Naive B cell (primary cell): ENCODE measurements around the gene MDN1. TPM values are rescaled to one million over a fixed set of nuclear protein-coding genes. Genes with fewer than 3 reads are reported as not detected.

Experiments
- ATAC-seq, 2 donors: fragments of 150-1000 bp; cut with Tn5 transposase; 2 replicates each; pipeline ENCODE4 v1.10.0; 2021; ENCODE audit warnings: low read depth in 2 of 2, mild to moderate bottlenecking in 2 of 2, moderate library complexity in 2 of 2
- DNase-seq: peaks from one replicate; pipeline ENCODE4 v3.0.0; 2022
- H3K27ac Mint-ChIP-seq, 6 donors: one replicate each; pipeline ENCODE4 v1.8.0; 2020 to 2022; ENCODE audit warnings: mild to moderate bottlenecking in 6 of 6, mixed read lengths in 6 of 6, moderate library complexity in 5 of 6, inconsistent platforms in 2 of 6
- H3K27me3 Mint-ChIP-seq, 3 donors: one replicate each; pipeline ENCODE4 v1.8.0; 2021 to 2022; ENCODE audit warnings: mixed read lengths in 3 of 3, mild to moderate bottlenecking in 1 of 3
- H3K36me3 Mint-ChIP-seq, 2 donors: one replicate each; pipeline ENCODE4 v1.8.0; 2020 to 2022; ENCODE audit warnings: mixed read lengths in 2 of 2, inconsistent platforms in 1 of 2, mild to moderate bottlenecking in 1 of 2
- H3K4me1 Mint-ChIP-seq, 3 donors: one replicate each; pipeline ENCODE4 v1.8.0; 2020 to 2022; ENCODE audit warnings: mixed read lengths in 3 of 3, inconsistent platforms in 1 of 3, mild to moderate bottlenecking in 1 of 3, moderate library complexity in 1 of 3
- H3K4me3 Mint-ChIP-seq, 8 donors: one replicate each; pipeline ENCODE4 v1.8.0; 2020 to 2022; ENCODE audit warnings: mild to moderate bottlenecking in 8 of 8, mixed read lengths in 8 of 8, moderate library complexity in 8 of 8, inconsistent platforms in 2 of 8
- H3K9me3 Mint-ChIP-seq, 7 donors: one replicate each; pipeline ENCODE4 v1.8.0; 2020 to 2022; ENCODE audit warnings: mixed read lengths in 7 of 7, mild to moderate bottlenecking in 5 of 7, inconsistent platforms in 2 of 7, moderate library complexity in 1 of 7
- polyA plus RNA-seq, 6 donors: library from polyadenylated mRNA; unstranded; fragments of 300-500 nt; fragmentation: Illumina TruSeq; gene quantifications; one replicate each; pipeline ENCODE4 v1.2.3, GENCODE V29; 2021; ENCODE audit warnings: low read depth in 6 of 6

Gene MDN1
- polyA plus RNA-seq, 6 donors from 2014 or later, result 4.0 to 9.6 (median 5.9) TPM

GRCh38 chr6:89611666-89612065 lies 207.9 kb downstream of the MDN1 start:
- no peak for ATAC-seq
- H3K27ac Mint-ChIP-seq, result no peak overlapping the region

DNA sequence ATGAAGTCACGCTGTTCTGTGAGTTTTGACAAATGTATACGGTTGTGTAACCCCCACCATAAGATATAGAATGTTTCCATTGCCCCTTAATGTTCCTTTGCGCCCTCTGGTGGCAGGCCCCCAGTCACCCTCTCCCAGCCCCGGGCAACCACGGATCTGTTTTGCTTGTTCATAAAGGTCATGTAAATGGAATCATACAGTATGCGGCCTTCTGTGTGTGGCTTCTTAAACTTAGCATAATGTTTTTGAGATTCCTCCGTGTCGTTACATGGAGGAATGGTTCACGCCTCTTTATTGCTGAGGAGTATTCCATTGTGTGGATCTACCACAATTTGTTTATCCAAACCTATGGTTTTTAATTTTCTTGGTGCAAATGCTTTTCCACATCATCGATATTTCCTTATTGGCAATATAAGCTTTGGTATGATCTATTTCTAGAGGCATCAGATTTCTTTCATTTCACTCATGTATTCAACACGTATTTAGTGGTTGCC lies 209.4 kb downstream of the MDN1 start:
- H3K36me3 Mint-ChIP-seq, result no peaks in the 10 kb centered on the region
- no peak overlapping the region for H3K4me3 Mint-ChIP-seq

More at GRCh38 chr6:89611666-89612065, 207.9 kb downstream of the MDN1 start:
- Mint-ChIP-seq H3K9me3 (no peaks in the 10 kb centered on the region), H3K4me3 (no peak overlapping the region), H3K36me3 (no peaks in the 10 kb centered on the region), H3K4me1 (peaks cover 0 to 5% (median 0%) of the 10 kb centered on the region in 3 donors), H3K27me3 (no peaks in the 10 kb centered on the region)
- no peak for DNase-seq

DNA sequence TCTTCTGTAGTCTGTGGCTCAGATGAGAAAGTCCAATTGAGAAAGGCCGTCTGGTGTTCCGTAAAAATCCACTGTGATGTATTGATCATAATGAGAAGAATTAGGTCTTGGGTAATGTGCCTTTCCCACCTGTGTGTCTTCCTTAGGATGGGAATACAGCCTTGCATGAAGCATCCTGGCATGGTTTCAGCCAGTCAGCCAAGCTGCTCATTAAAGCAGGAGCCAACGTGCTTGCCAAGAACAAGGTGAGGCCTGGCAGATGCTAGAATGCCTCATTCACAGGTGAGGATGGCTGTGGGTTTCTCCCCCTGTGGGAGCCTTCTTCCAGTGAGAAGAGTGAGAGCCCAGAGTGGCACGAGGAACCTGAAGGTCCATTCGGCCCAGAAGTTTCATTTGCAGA lies 213.7 kb downstream of the MDN1 start:
- H3K27ac Mint-ChIP-seq, result no peak overlapping the region
- DNase-seq (no peak), ATAC-seq (no peak)
- no peaks in the 10 kb centered on the region for H3K27me3 Mint-ChIP-seq
- H3K4me1 Mint-ChIP-seq, result peaks cover 0 to 5% (median 0%) of the 10 kb centered on the region in 3 donors
- H3K9me3 Mint-ChIP-seq, result no peaks in the 10 kb centered on the region
- no peak overlapping the region for H3K4me3 Mint-ChIP-seq
- H3K36me3 Mint-ChIP-seq, result no peaks in the 10 kb centered on the region

More for the DNA sequence above, 209.4 kb downstream of the MDN1 start:
- ATAC-seq, result peak; percentile 79 to 88
- no peak overlapping the region for H3K27ac Mint-ChIP-seq
- H3K9me3 Mint-ChIP-seq, result no peaks in the 10 kb centered on the region
- DNase-seq, result peak; percentile 64
- peaks cover 0 to 5% (median 0%) of the 10 kb centered on the region in 3 donors for H3K4me1 Mint-ChIP-seq
- no peaks in the 10 kb centered on the region for H3K27me3 Mint-ChIP-seq

DNA sequence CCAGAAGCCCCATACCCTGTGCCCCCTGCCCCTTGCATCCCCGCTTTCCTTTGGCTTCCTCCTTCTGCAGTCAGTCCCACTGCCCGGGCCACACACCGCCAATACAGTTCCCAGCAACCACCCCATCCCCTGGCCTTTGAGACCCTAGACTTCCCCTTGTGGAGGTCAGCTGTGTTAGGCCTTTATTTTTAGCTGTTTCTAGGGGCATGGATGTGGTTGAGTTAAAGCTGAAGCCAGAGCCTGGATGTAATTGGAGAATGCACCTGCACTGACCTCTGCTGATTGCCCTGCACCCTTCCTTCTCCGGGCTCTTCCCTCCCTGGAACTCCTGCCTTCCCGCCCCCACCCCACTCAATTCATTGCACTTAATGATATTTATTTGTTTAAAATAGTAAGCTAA lies 214.9 kb downstream of the MDN1 start:
- no peaks in the 10 kb centered on the region for H3K9me3 Mint-ChIP-seq
- no peaks in the 10 kb centered on the region for H3K4me1 Mint-ChIP-seq
- H3K4me3 Mint-ChIP-seq, result no peak overlapping the region
- DNase-seq, result no peak
- ATAC-seq, result no peak
- no peak overlapping the region for H3K27ac Mint-ChIP-seq
- no peaks in the 10 kb centered on the region for H3K27me3 Mint-ChIP-seq
- H3K36me3 Mint-ChIP-seq, result no peaks in the 10 kb centered on the region

DNA sequence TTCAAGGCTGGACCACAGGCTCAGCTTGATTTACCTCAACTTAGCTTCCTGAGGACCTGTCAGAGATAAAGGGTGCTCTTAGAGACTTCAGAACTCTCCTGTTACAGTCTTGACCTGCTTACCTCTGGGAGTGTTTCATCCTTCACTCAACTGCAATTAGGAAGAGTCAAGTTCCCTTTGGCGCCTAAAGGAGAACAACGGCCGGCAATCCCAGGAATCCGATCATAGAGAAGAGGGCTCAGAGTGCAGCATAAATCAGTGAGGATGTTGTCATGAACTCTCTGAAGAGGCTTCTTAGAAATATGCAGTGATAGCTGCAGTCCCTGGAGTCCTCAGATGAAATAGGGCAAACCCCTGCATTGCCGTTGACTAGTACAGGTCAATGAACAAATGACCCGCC lies 217.4 kb downstream of the MDN1 start:
- H3K27me3 Mint-ChIP-seq, result no peaks in the 10 kb centered on the region
- H3K4me3 Mint-ChIP-seq, result no peak overlapping the region
- ATAC-seq (no peak), DNase-seq (no peak)
- H3K36me3 Mint-ChIP-seq, result peaks cover 0 to 8% of the 10 kb centered on the region in 2 donors
- H3K27ac Mint-ChIP-seq, result peak overlapping the region in 2 of 6 donors; percentile 38 to 56
- H3K4me1 Mint-ChIP-seq, result peaks cover 11 to 13% (median 13%) of the 10 kb centered on the region in 3 donors
- H3K9me3 Mint-ChIP-seq, result peaks cover 0 to 4% (median 0%) of the 10 kb centered on the region in 7 donors

DNA sequence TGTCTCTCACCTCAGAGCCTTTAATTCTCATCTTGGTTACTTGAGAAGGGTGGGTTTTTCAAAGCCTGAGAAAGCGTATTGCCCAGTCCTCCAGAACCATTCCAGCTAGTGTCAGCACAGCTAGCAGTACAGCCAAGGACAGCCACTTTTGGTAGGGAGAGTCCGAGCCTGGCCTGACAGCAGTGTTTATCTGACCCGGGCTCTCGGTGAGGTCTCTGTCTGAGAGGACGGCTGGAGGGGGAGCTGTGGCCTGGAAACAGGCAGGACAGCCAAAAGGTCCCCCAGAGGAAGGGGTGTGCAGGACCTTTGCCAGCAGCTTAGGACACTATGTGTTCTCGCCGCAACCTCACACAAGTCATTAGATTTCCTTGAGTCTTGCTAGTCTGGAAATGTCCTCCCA lies 219.9 kb downstream of the MDN1 start:
- Mint-ChIP-seq H3K9me3 (peaks cover 0 to 10% (median 2%) of the 10 kb centered on the region in 7 donors), H3K27me3 (no peaks in the 10 kb centered on the region), H3K27ac (peak overlapping the region in 1 of 6 donors; percentile 36), H3K4me3 (no peak overlapping the region), H3K4me1 (peaks cover 30 to 36% (median 30%) of the 10 kb centered on the region in 3 donors), H3K36me3 (peaks cover 0 to 8% of the 10 kb centered on the region in 2 donors)
- ATAC-seq (no peak), DNase-seq (no peak)

GRCh38 chr6:89597988-89598387 lies 221.6 kb downstream of the MDN1 start:
- H3K4me3 Mint-ChIP-seq, result peak overlapping the region in 2 of 8 donors; percentile 4 to 6
- H3K4me1 Mint-ChIP-seq, result peaks cover 30 to 36% (median 30%) of the 10 kb centered on the region in 3 donors
- peak overlapping the region in 1 of 6 donors; percentile 50 for H3K27ac Mint-ChIP-seq
- peaks cover 0 to 10% (median 2%) of the 10 kb centered on the region in 7 donors for H3K9me3 Mint-ChIP-seq
- ATAC-seq (no peak), DNase-seq (no peak)
- H3K36me3 Mint-ChIP-seq, result peaks cover 0 to 8% of the 10 kb centered on the region in 2 donors
- no peaks in the 10 kb centered on the region for H3K27me3 Mint-ChIP-seq

- H3K27ac Mint-ChIP-seq, result peak overlapping the region in 3 of 6 donors; percentile 53 to 92 (median 86)
- peaks cover 0 to 10% (median 2%) of the 10 kb centered on the region in 7 donors for H3K9me3 Mint-ChIP-seq
- peaks cover 0 to 8% of the 10 kb centered on the region in 2 donors for H3K36me3 Mint-ChIP-seq
- ATAC-seq (no peak), DNase-seq (no peak)
- no peaks in the 10 kb centered on the region for H3K27me3 Mint-ChIP-seq
- peaks cover 30 to 36% (median 30%) of the 10 kb centered on the region in 3 donors for H3K4me1 Mint-ChIP-seq
- H3K4me3 Mint-ChIP-seq, result peak overlapping the region in 4 of 8 donors; percentile 16 to 80 (median 30)
Observed at GRCh38 chr6:89597372-89597771, 222.2 kb downstream of the MDN1 start.

DNA sequence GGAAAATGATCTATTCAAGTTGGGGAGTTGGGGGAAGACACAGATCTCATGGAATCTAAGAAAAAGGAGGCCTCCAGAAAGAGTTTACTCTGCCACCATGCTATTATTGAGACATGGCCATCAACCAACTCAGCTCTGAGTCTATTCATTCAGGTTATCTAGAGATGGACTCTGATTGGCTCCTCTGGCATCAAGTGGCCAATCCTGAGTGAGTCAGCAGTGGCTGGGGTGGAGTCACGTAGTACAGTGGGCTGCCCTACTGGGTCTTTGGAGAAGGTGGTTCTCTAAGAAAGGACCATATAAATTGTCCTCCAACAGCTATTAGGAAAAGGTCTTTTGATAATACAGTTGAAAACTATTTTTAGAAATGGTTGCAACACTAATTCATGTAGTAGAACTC lies 223.1 kb downstream of the MDN1 start:
- Mint-ChIP-seq H3K27me3 (no peaks in the 10 kb centered on the region), H3K9me3 (peaks cover 0 to 10% (median 2%) of the 10 kb centered on the region in 7 donors), H3K27ac (peak overlapping the region; percentile 92 to 97 (median 93)), H3K36me3 (peaks cover 0 to 8% of the 10 kb centered on the region in 2 donors), H3K4me1 (peaks cover 30 to 36% (median 30%) of the 10 kb centered on the region in 3 donors), H3K4me3 (peak overlapping the region in 6 of 8 donors; percentile 20 to 72 (median 54))
- DNase-seq (no peak), ATAC-seq (no peak)

DNA sequence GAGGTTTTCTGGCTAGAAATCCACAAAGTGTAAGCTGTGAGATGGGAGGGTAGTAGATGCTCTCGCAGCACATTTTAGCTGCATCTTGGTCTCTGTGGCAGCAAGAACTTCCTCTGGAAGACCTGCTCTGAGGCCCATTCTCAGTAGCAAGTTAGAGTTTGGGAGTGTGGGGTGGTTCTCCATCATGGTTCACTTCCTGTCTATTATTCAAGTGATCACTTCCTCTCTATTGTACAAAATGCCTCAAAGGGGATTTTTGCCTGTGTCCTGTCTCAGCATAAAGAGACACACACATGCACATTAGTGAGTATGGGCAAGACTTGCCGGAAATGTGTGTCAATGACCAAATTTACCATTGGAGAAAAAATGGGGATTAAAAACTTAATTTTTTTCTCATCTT lies 223.5 kb downstream of the MDN1 start:
- peaks cover 30 to 36% (median 30%) of the 10 kb centered on the region in 3 donors for H3K4me1 Mint-ChIP-seq
- H3K4me3 Mint-ChIP-seq, result peak overlapping the region in 7 of 8 donors; percentile 20 to 72 (median 61)
- H3K36me3 Mint-ChIP-seq, result peaks cover 0 to 8% of the 10 kb centered on the region in 2 donors
- H3K27me3 Mint-ChIP-seq, result no peaks in the 10 kb centered on the region
- H3K9me3 Mint-ChIP-seq, result peaks cover 0 to 10% (median 2%) of the 10 kb centered on the region in 7 donors
- H3K27ac Mint-ChIP-seq, result peak overlapping the region; percentile 92 to 97 (median 93)
- ATAC-seq (peak; percentile 99 to 100), DNase-seq (peak; percentile 64)

Other genes with a start within 250 kb of the MDN1 start
- gene LYRM2, start 181.0 kb downstream of the MDN1 start, polyA plus RNA-seq, result 10 to 100 TPM; 67.2 to 99.8 (median 77.4) TPM
- gene CASP8AP2, start 10.1 kb upstream of the MDN1 start, polyA plus RNA-seq, result 10 to 100 TPM; 19.9 to 45.5 (median 33.2) TPM
- not detected for gene GJA10, start 74.7 kb upstream of the MDN1 start, polyA plus RNA-seq